Activated gamma-delta T cell treated with Interleukin-2 at 50 U/mL for 16 hours (primary cell): ENCODE data around the gene TOPBP1.
"Not testable (repeated sequence)": the region's sequence is repeated elsewhere in the genome, so short reads cannot be mapped to it uniquely, and the experiment has no call there.

ENCODE experiments used
- DNase-seq: peaks from one replicate; pipeline ENCODE4 v3.0.0-alpha.2; 2020

TOPBP1 gene

GRCh38 chr3:133568294-133569014 is 93.3 kb downstream of the TOPBP1 start:
- no peak for DNase-seq

- no peak for DNase-seq
Observed at GRCh38 chr3:133563816-133564215, 97.9 kb downstream of the TOPBP1 start.

DNA sequence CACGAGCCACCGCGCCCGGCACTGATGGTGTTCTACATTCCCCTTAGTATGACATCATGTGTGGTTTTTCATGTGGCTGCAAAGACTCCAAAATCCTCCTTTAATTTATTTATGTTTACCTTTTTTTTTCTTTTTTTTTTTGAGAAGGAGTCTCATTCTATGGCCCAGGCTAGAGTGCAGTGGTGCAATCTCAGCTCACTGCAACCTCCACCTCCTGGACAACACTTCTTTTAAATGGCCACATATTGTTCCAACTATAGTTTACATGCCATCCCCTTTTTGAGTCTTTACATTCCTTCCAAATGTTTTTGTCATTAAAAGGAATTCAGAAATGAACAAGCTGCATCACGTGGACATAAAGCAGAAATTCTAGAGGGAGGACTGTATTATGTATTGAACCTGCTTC is 98.6 kb downstream of the TOPBP1 start:
- no peak for DNase-seq

DNA sequence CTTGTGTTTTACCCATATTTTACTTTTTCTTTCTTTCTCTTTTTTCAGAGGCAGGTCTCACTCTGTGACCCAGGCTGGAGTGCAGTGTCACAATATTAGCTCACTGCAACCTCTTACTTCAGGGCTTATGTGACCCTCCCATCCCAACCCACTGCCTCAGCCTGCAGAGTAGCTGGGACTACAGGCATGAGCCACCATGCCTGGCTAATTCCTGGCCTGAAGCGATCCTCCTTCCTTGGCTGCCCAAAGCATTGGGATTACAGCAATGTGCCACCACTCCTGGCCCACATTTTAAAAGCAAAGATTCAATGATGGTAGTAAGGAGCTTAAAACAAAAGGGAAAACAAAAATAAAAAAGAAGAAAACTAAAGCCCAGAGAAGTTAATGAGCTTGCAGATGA is 99.4 kb downstream of the TOPBP1 start:
- DNase-seq: no peak

DNA sequence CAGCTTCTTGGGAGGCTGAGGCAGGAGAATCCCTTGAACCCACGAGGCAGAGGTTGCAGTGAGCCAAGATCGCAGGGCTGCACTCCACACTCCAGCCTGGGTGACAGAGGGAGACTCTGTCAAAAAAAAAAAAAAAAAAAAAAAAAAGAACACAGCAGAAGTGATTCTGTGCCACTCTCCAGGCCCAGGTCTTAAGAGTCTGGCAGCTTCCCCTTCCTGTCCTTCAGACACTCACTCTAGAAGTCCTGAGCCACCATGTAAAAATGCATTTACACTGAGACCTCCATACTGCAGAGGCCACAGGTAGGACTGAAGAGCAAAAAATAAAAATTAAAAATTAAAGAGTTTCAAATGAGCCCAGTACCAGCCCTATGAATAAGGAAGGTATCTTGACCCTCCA is 100.1 kb downstream of the TOPBP1 start:
- DNase-seq: no peak

DNA sequence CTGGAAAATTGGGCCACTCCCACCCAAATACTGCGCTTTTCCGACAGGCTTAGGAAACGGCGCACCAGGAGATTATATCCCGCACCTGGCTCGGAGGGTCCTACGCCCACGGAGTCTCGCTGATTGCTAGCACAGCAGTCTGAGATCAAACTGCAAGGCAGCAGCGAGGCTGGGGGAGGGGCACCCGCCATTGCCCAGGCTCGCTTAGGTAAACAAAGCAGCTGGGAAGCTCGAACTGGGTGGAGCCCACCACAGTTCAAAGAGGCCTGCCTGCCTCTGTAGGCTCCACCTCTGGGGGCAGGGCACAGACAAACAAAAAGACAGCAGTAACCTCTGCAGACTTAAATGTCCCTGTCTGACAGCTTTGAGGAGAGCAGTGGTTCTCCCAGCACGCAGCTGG is 110.2 kb downstream of the TOPBP1 start:
- not testable (repeated sequence) for DNase-seq
